HepG2 (cell line): ENCODE results near the gene HMG20B. TPM values are rescaled to one million over a fixed set of nuclear protein-coding genes. Genes with fewer than 3 reads are reported as not detected.
A peak's percentile ranks its signal among the peaks of the same experiment; 100 is the strongest.

Experiments
- ARNT2 ChIP-seq: sonication (generic); formaldehyde crosslinking; IDR thresholded peaks from 2 replicates; pipeline ENCODE4 v1.8.0; 2022; ENCODE audit warnings: mild to moderate bottlenecking, low read depth, missing genetic modification reagents, moderate library complexity
- CCDC6 ChIP-seq: sonication (generic); formaldehyde crosslinking; IDR thresholded peaks from 2 replicates; pipeline ENCODE4 v1.8.1; 2022; ENCODE audit warnings: mild to moderate bottlenecking, missing genetic modification reagents, moderate library complexity
- HMGXB3 ChIP-seq: sonication (generic); formaldehyde crosslinking; IDR thresholded peaks from 2 replicates; pipeline ENCODE4 v1.4.0; 2020; ENCODE audit warnings: missing genetic modification reagents, borderline replicate concordance
- KDM2A ChIP-seq: sonication (generic); formaldehyde crosslinking; IDR thresholded peaks from 2 replicates; pipeline ENCODE4 v1.4.0; 2020; ENCODE audit warnings: low read depth, missing genetic modification reagents, borderline replicate concordance
- PCBP1 ChIP-seq: fragments of 200-400 bp; formaldehyde crosslinking; IDR thresholded peaks from 2 replicates; pipeline ENCODE4 v1.6.1; 2017; ENCODE audit warnings: mild to moderate bottlenecking, low read depth, low read length, borderline replicate concordance
- POLR2AphosphoS2 ChIP-seq: IDR thresholded peaks from 2 replicates; pipeline ENCODE4 v1.6.1; 2011; ENCODE audit warnings: low read depth, low read length, improper control_type of control experiment
- SAP130 ChIP-seq: IDR thresholded peaks from 2 replicates; pipeline ENCODE4 v1.6.1; 2016; ENCODE audit warnings: low read depth
- SOX6 ChIP-seq, 2 experiments: fragments of 450-650 bp in 1 of 2; sonication (generic) in 1 of 2; formaldehyde crosslinking in 1 of 2; IDR thresholded peaks; 2 replicates each; pipeline versions ENCODE4 v1.4.0 to v1.6.1; 2017 to 2020; ENCODE audit warnings: antibody characterized with exemption in 1 of 2, mild to moderate bottlenecking in 1 of 2, missing genetic modification reagents in 1 of 2
- SPEN ChIP-seq: sonication (generic); formaldehyde crosslinking; IDR thresholded peaks from 2 replicates; pipeline ENCODE4 v1.5.1; 2020; ENCODE audit warnings: low read depth, mild to moderate bottlenecking, missing genetic modification reagents
- TFE3 ChIP-seq: IDR thresholded peaks from 2 replicates; pipeline ENCODE4 v1.6.1; 2016
- ZBTB21 ChIP-seq: sonication (generic); formaldehyde crosslinking; IDR thresholded peaks from 2 replicates; pipeline ENCODE4 v1.4.0; 2020; ENCODE audit warnings: missing genetic modification reagents
- ZNF232 ChIP-seq: sonication (generic); formaldehyde crosslinking; IDR thresholded peaks from 2 replicates; pipeline ENCODE4 v1.4.0; 2020; ENCODE audit warnings: missing genetic modification reagents, borderline replicate concordance
- ZNF264 ChIP-seq: sonication (generic); formaldehyde crosslinking; IDR thresholded peaks from 2 replicates; pipeline ENCODE4 v1.4.0; 2020; ENCODE audit warnings: missing genetic modification reagents
- ZNF646 ChIP-seq: sonication (generic); formaldehyde crosslinking; IDR thresholded peaks from 2 replicates; pipeline ENCODE4 v1.9.0; 2021; ENCODE audit warnings: mild to moderate bottlenecking, missing genetic modification reagents
- ZNF709 ChIP-seq: sonication (generic); formaldehyde crosslinking; IDR thresholded peaks from 2 replicates; pipeline ENCODE4 v1.5.0; 2020; ENCODE audit warnings: mild to moderate bottlenecking, missing genetic modification reagents
- ZNF737 ChIP-seq: sonication (generic); formaldehyde crosslinking; IDR thresholded peaks from 2 replicates; pipeline ENCODE4 v1.5.0; 2020; ENCODE audit warnings: missing genetic modification reagents, mild to moderate bottlenecking, borderline replicate concordance
- polyA plus RNA-seq, 8 experiments: library from polyadenylated mRNA; depleted of rRNA in 3 of 8; stranded (reverse) in 7 of 8; unstranded in 1 of 8; fragments of >200 nt; fragmentation: Illumina TruSeq in 4 of 8; extraction: Trizol in 4 of 8; gene quantifications; 2 replicates each; pipeline versions ENCODE4 v1.2.1 to v1.2.3, GENCODE V29; 2011 to 2016; ENCODE audit warnings: low read depth in 4 of 8, missing spikeins in 1 of 8, mixed read lengths in 1 of 8; ENCODE audit not compliant: insufficient read depth in 1 of 8
- total RNA-seq, 5 experiments: library from RNA; depleted of rRNA; stranded (reverse); fragments of >200 nt; fragmentation: Illumina TruSeq; extraction: Trizol; gene quantifications; 2 replicates each; pipeline ENCODE4 v1.2.3, GENCODE V29; 2016; ENCODE audit warnings: low read depth in 1 of 5

HMG20B gene
- total and polyA plus RNA-seq, 2 of the 13 experiments (the other 11 are each of a cell fraction or from before 2014, with no cell fraction given): 23.9 to 29.2 TPM

- TF ChIP-seq ZNF646 (CRISPR knock-in tag) (no peak), SPEN (peak; percentile 48), POLR2AphosphoS2 (no peak), SAP130 (CRISPR knock-in tag) (peak; percentile 70), HMGXB3 (CRISPR knock-in tag) (peak; percentile 13; the same call in 1 of the 2 replicates), ZNF737 (CRISPR knock-in tag) (no peak), ZNF709 (CRISPR knock-in tag) (peak; percentile 72; the same call in 1 of the 2 replicates), ARNT2 (CRISPR knock-in tag) (peak; percentile 61; the same call in 1 of the 2 replicates), PCBP1 (0 out of 2 replicates have a peak, but pooled peaks have one; percentile 43), ZNF264 (CRISPR knock-in tag) (no peak), SOX6 (IDR thresholded peaks at IDR 0.05) (no peak), SOX6 (CRISPR knock-in tag; IDR thresholded peaks at IDR 0.05) (peak; percentile 16; the same call in 1 of the 2 replicates), ZNF232 (CRISPR knock-in tag) (no peak; the same call in 1 of the 2 replicates), ZBTB21 (no peak), TFE3 (no peak; the same call in 1 of the 2 replicates), KDM2A (CRISPR knock-in tag) (peak; percentile 81; the same call in 1 of the 2 replicates), CCDC6 (CRISPR knock-in tag) (no peak)
Measured at GRCh38 chr19:3557461-3558248, 15.1 kb upstream of the HMG20B start, which contains the start of gene MFSD12 (continued).
